Mammary microvascular endothelial cell (primary cell): ENCODE data around the gene FUBP1. TPM values are rescaled to one million over a fixed set of nuclear protein-coding genes. Genes with fewer than 3 reads are reported as not detected.

Experiments used
- total RNA-seq: library from RNA; depleted of rRNA; stranded (reverse); fragments of >200 nt; gene quantifications from 2 replicates; pipeline ENCODE4 v1.2.3, GENCODE V29; 2015

FUBP1 gene
- total RNA-seq = 90.2 and 103 TPM in 2 replicates

GRCh38 chr1:77978969-77979876, at the start of gene FUBP1:
FUBP1 (minus strand) TSS chr1:77979072; CDS start chr1:77979004, 68 bp downstream.

GRCh38 chr1:78004719-78005447, 26.0 kb upstream of the FUBP1 start, which contains the start of gene DNAJB4:
DNAJB4 (plus strand) TSS chr1:78004939; CDS start chr1:78005111, 172 bp downstream.

Other genes with a start within 250 kb of the FUBP1 start
- 34.9 and 40.8 TPM in 2 replicates for gene USP33, start 219.2 kb downstream of the FUBP1 start, total RNA-seq
- gene MIGA1, start 199.4 kb downstream of the FUBP1 start, total RNA-seq = 8.1 and 9.1 TPM in 2 replicates
- 5.0 and 7.0 TPM in 2 replicates for gene NEXN, start 90.4 kb downstream of the FUBP1 start, total RNA-seq
- 49.4 and 54.1 TPM in 2 replicates for gene DNAJB4, start 25.9 kb upstream of the FUBP1 start, total RNA-seq
- 3.6 and 3.7 TPM in 2 replicates for gene GIPC2, start 66.9 kb upstream of the FUBP1 start, total RNA-seq